Adipocyte (in vitro differentiated cells): ENCODE measurements around the gene ZDHHC7.

Experiments used
- DNase-seq: peaks from one replicate; pipeline ENCODE4 v3.0.0-alpha.2; 2015; ENCODE audit warnings: low read depth
- H3K27me3 ChIP-seq: replicated peaks from 2 replicates; pipeline ENCODE4 v1.7.0; 2013; ENCODE audit warnings: mild to moderate bottlenecking, low read length, moderate library complexity; ENCODE audit not compliant: control insufficient read depth, insufficient read depth
- H3K36me3 ChIP-seq: 2 replicates; pipeline ENCODE4 v1.7.0; 2013; ENCODE audit warnings: low read length, mild to moderate bottlenecking, moderate library complexity; ENCODE audit not compliant: control insufficient read depth, insufficient read depth, severe bottlenecking
- H3K4me1 ChIP-seq: 2 replicates; pipeline ENCODE4 v1.7.0; 2013; ENCODE audit warnings: mild to moderate bottlenecking, low read length, moderate library complexity; ENCODE audit not compliant: control insufficient read depth, insufficient read depth
- H3K4me3 ChIP-seq: 2 replicates; pipeline ENCODE4 v1.7.0; 2013; ENCODE audit warnings: mild to moderate bottlenecking, low read length, moderate library complexity
- H3K9ac ChIP-seq: 2 replicates; pipeline ENCODE4 v1.7.0; 2013; ENCODE audit warnings: mild to moderate bottlenecking, low read length, moderate library complexity
- H3K9me3 ChIP-seq: 2 replicates; pipeline ENCODE4 v1.7.0; 2013; ENCODE audit warnings: mild to moderate bottlenecking, low read length, moderate library complexity; ENCODE audit not compliant: control insufficient read depth

The ZDHHC7 gene

GRCh38 chr16:85014311-85014710 is 3.0 kb upstream of the ZDHHC7 start:
- Histone ChIP-seq H3K36me3 (no peaks in the 10 kb centered on the region), H3K4me3 (no peak overlapping the region), H3K4me1 (peaks cover 21% of the 10 kb centered on the region), H3K9me3 (no peaks in the 10 kb centered on the region), H3K27me3 (no peaks in the 10 kb centered on the region), H3K9ac (no peak overlapping the region)
- no peak for DNase-seq

GRCh38 chr16:85011846-85012284 is 530 bp upstream of the ZDHHC7 start:
- H3K4me1 ChIP-seq, result peaks cover 25% of the 10 kb centered on the region

GRCh38 chr16:85010446-85010930 is 847 bp downstream of the ZDHHC7 start:
- Histone ChIP-seq H3K9me3 (no peaks in the 10 kb centered on the region), H3K4me1 (peaks cover 29% of the 10 kb centered on the region), H3K9ac (peak overlapping the region; percentile 94), H3K27me3 (no peaks in the 10 kb centered on the region), H3K36me3 (no peaks in the 10 kb centered on the region), H3K4me3 (peak overlapping the region; percentile 92)
- DNase-seq, result no peak

More at GRCh38 chr16:85011846-85012284, 530 bp upstream of the ZDHHC7 start:
- no peaks in the 10 kb centered on the region for H3K36me3 ChIP-seq
- H3K9ac ChIP-seq, result peak overlapping the region; percentile 94
- no peaks in the 10 kb centered on the region for H3K27me3 ChIP-seq
- H3K4me3 ChIP-seq, result peak overlapping the region; percentile 92
- H3K9me3 ChIP-seq, result no peaks in the 10 kb centered on the region
- DNase-seq, result no peak

DNA sequence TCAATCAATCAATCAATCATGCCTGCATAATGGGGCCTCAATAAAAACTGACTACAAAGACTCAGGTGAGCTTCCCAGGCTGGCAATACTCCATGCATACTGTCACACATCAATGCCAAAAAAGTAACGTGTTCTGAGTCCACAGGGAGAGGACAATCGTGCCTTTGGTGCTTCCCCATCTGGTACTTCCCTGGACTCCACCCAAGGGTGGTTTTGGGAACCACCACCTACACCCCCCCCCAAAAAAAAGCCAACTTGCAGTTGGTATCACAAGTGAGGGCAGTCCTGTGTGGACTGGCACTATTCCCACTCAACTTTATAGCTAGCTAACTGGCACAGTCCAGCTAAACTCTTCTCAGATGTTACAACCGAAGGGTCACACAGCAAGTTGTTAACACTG is 3.1 kb downstream of the ZDHHC7 start:
- Histone ChIP-seq H3K9ac (no peak overlapping the region), H3K4me1 (peaks cover 48% of the 10 kb centered on the region), H3K9me3 (no peaks in the 10 kb centered on the region), H3K4me3 (no peak overlapping the region), H3K27me3 (no peaks in the 10 kb centered on the region), H3K36me3 (no peaks in the 10 kb centered on the region)
- no peak for DNase-seq

- Histone ChIP-seq H3K9me3 (no peaks in the 10 kb centered on the region), H3K4me1 (peaks cover 54% of the 10 kb centered on the region), H3K27me3 (no peaks in the 10 kb centered on the region), H3K4me3 (no peak overlapping the region), H3K36me3 (no peaks in the 10 kb centered on the region), H3K9ac (no peak overlapping the region)
- no peak for DNase-seq
Measured at GRCh38 chr16:85007496-85008214, 3.7 kb downstream of the ZDHHC7 start.

GRCh38 chr16:85006639-85007038 is 4.7 kb downstream of the ZDHHC7 start:
- DNase-seq, result peak; percentile 28
- H3K9ac ChIP-seq, result no peak overlapping the region
- no peak overlapping the region for H3K4me3 ChIP-seq
- H3K9me3 ChIP-seq, result no peaks in the 10 kb centered on the region
- H3K36me3 ChIP-seq, result no peaks in the 10 kb centered on the region
- peaks cover 59% of the 10 kb centered on the region for H3K4me1 ChIP-seq
- H3K27me3 ChIP-seq, result no peaks in the 10 kb centered on the region

DNA sequence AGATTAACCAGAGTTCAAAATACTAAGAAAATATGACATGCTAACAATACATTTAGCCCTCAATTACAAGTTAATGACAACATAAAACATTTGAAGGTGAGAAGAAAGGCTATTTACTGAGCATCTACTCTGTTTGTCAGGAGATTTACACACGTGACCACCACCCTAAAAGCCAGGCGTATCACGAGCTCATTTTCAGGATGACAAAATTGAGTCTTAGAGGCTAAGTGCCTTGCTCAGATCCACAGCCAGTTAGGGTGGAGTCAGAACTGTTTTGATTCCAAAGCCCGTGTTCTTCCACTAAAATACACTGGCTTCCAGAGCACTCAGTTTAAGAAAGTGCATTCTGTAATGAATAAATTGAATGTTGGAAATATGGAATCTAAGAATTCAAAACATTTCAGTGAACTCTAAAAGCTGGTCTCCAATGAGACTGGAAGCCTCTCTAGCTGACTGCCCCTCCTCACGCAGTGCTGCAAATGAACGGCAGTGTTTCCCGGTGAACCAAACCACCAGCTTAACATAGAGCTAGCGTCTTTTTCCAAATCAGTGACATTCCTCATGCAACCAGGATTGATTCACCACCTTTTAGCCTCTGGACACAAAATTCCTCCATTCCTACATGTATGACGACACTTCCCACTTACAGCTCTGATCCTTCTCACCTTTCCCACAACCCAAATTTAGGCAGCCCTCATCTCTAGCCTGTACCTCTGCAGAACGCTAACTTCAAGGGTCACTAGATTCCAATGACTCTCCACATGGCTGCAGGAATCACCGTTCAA is 5.9 kb downstream of the ZDHHC7 start:
- no peaks in the 10 kb centered on the region for H3K27me3 ChIP-seq
- no peaks in the 10 kb centered on the region for H3K9me3 ChIP-seq
- H3K9ac ChIP-seq, result peak overlapping the region; percentile 80
- H3K4me1 ChIP-seq, result peaks cover 66% of the 10 kb centered on the region
- no peaks in the 10 kb centered on the region for H3K36me3 ChIP-seq
- H3K4me3 ChIP-seq, result peak overlapping the region; percentile 40
- peak; percentile 77 for DNase-seq

DNA sequence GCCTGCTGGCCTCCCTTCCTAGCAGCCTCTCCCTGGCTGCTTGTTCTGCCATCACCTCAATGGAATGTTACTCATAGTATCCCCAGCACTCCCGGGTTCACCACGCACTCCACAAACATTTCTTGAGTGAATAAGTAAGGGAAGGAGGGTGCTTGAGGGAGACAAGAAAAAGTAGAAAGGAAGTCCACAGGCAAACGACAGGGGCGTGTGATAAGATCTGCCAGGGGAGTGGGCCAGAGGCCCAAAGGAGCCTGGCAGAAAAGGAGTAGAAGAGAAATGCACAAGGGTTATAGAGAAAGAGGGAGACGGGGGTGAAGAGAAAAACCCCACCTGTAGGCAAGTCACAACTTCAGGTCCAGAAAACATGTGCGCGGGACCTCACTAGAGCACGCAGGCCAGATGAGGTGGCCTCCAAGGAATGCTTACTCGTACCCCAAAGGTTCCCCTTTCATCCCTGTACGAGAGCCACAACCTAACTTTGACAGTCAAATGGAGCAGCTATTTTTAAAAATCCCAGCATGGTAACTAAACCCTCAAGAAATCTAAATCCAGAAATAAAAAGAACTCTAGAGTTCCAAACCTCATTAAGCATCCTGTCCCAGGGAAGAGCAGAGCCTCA is 6.6 kb downstream of the ZDHHC7 start:
- Histone ChIP-seq H3K9me3 (no peaks in the 10 kb centered on the region), H3K27me3 (no peaks in the 10 kb centered on the region), H3K9ac (peak overlapping the region; percentile 80), H3K4me1 (peaks cover 62% of the 10 kb centered on the region), H3K4me3 (peak overlapping the region; percentile 40), H3K36me3 (peaks cover 2% of the 10 kb centered on the region)
- peak; percentile 83 for DNase-seq

GRCh38 chr16:85003725-85004586 is 7.4 kb downstream of the ZDHHC7 start:
- H3K9ac ChIP-seq, result peak overlapping the region; percentile 80
- H3K27me3 ChIP-seq, result no peaks in the 10 kb centered on the region
- peaks cover 5% of the 10 kb centered on the region for H3K36me3 ChIP-seq
- no peak for DNase-seq
- peaks cover 65% of the 10 kb centered on the region for H3K4me1 ChIP-seq
- peak overlapping the region; percentile 67 for H3K4me3 ChIP-seq
- H3K9me3 ChIP-seq, result no peaks in the 10 kb centered on the region

GRCh38 chr16:85003076-85003475 is 8.3 kb downstream of the ZDHHC7 start:
- peaks cover 61% of the 10 kb centered on the region for H3K4me1 ChIP-seq
- H3K27me3 ChIP-seq, result no peaks in the 10 kb centered on the region
- no peaks in the 10 kb centered on the region for H3K9me3 ChIP-seq
- peak overlapping the region; percentile 67 for H3K4me3 ChIP-seq
- peak overlapping the region; percentile 80 for H3K9ac ChIP-seq
- H3K36me3 ChIP-seq, result peaks cover 5% of the 10 kb centered on the region
- no peak for DNase-seq
